OCI-LY7 (cell line): ENCODE data around the gene OGFR.

ENCODE experiments used
- CTCF ChIP-seq: fragments of 200-600 bp; sonication (generic); conservative IDR thresholded peaks from 2 replicates; pipeline ENCODE4 v1.5.1; 2014; ENCODE audit warnings: mild to moderate bottlenecking, antibody characterized with exemption, low read length, moderate library complexity, mixed read lengths
- EZH2phosphoT487 ChIP-seq: fragments of 200-600 bp; sonication (generic); IDR thresholded peaks from 2 replicates; pipeline ENCODE4 v1.6.1; 2018; ENCODE audit warnings: low read depth, borderline replicate concordance, mild to moderate bottlenecking, mixed run types, antibody characterized with exemption, low read length, moderate library complexity, mixed read lengths

- TF ChIP-seq EZH2phosphoT487 (no peak), CTCF (no peak)
These were observed 36.4 kb upstream of the OGFR start for GRCh38 chr20:62768234-62768546.
